GM19238 (cell line): ENCODE results near the gene TMTC2.

Experiments used
- DNase-seq: peaks from one replicate; pipeline ENCODE4 v3.0.0; 2011; ENCODE audit warnings: low spot score; ENCODE audit not compliant: insufficient read length

The TMTC2 gene

GRCh38 chr12:82682326-82682725 is 4.4 kb upstream of the TMTC2 start:
- DNase-seq: no peak

GRCh38 chr12:82682851-82683261 is 3.9 kb upstream of the TMTC2 start:
- no peak for DNase-seq

GRCh38 chr12:82685790-82686167 is 927 bp upstream of the TMTC2 start:
- peak; percentile 58 for DNase-seq

- DNase-seq: peak; percentile 40
Observed at GRCh38 chr12:82687021-82688011, 610 bp downstream of the TMTC2 start.

- DNase-seq: no peak
Observed at GRCh38 chr12:82688035-82688501, 1.4 kb downstream of the TMTC2 start.

- no peak for DNase-seq
Observed at GRCh38 chr12:82688596-82688995, 1.9 kb downstream of the TMTC2 start.

GRCh38 chr12:82690006-82690405 is 3.3 kb downstream of the TMTC2 start:
- DNase-seq: no peak

- DNase-seq: no peak
Observed at GRCh38 chr12:82691513-82691912, 4.8 kb downstream of the TMTC2 start.

- no peak for DNase-seq
Observed at GRCh38 chr12:82694276-82694675, 7.6 kb downstream of the TMTC2 start.

GRCh38 chr12:82694970-82695369 is 8.3 kb downstream of the TMTC2 start:
- no peak for DNase-seq

GRCh38 chr12:82695531-82695930 is 8.8 kb downstream of the TMTC2 start:
- no peak for DNase-seq

- no peak for DNase-seq
Observed at GRCh38 chr12:82696543-82696942, 9.8 kb downstream of the TMTC2 start.

- no peak for DNase-seq
Observed at GRCh38 chr12:82698708-82699564, 12.2 kb downstream of the TMTC2 start.

GRCh38 chr12:82705774-82706173 is 19.1 kb downstream of the TMTC2 start:
- no peak for DNase-seq

GRCh38 chr12:82708061-82708879 is 21.6 kb downstream of the TMTC2 start:
- no peak for DNase-seq

GRCh38 chr12:82709794-82710355 is 23.2 kb downstream of the TMTC2 start:
- no peak for DNase-seq

GRCh38 chr12:82710741-82711140 is 24.0 kb downstream of the TMTC2 start:
- no peak for DNase-seq

GRCh38 chr12:82714427-82714826 is 27.7 kb downstream of the TMTC2 start:
- DNase-seq: no peak

- no peak for DNase-seq
Observed at GRCh38 chr12:82721726-82722125, 35.0 kb downstream of the TMTC2 start.

- DNase-seq: no peak
Observed at GRCh38 chr12:82723093-82723492, 36.4 kb downstream of the TMTC2 start.

- DNase-seq: no peak
Observed at GRCh38 chr12:82723891-82724290, 37.2 kb downstream of the TMTC2 start.
